ENCODE results near the gene NETO2. TPM values are rescaled to one million over a fixed set of nuclear protein-coding genes. Genes with fewer than 3 reads are reported as not detected.

NETO2 gene
- total RNA-seq, 1 experiment from 2014 or later: 28.6 TPM

DNA sequence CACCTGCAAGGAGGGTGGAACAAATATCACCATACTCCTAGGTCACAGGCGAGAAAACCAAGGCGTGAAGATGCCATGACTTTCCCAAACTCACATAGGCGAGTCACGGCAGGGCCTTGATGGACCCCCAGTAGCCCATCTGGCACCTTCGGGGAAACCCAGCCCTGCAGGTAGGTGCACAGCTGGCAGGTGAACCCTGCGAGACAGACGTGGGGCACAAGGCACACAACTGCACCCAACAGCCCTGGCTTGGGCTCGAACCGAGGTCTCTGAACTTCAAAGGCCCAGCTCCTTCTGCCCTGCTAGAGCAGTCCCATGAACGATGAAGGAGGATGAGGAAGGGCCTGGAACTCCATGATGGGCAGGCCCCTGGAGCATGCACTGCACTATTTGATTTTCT, 92.7 kb downstream of the NETO2 start:
- no peak overlapping the region for H2BK20ac ChIP-seq (ENCODE audit: low read depth, low read length, poor library complexity, severe bottlenecking)
- no peak overlapping the region for H3K27ac ChIP-seq (ENCODE audit: insufficient read length, low read depth, low read length)
- H3K23ac ChIP-seq (ENCODE audit: insufficient read length, low read depth, low read length): no peak overlapping the region
- H3K9me3 Mint-ChIP-seq: no peaks in the 10 kb centered on the region; a peak in 1 of 5 replicates
- no peaks in the 10 kb centered on the region for H3K9me3 ChIP-seq (ENCODE audit: control insufficient read depth, low read depth, low read length)
- no peaks in the 10 kb centered on the region for H3K79me2 ChIP-seq (ENCODE audit: insufficient read depth, low read length)
- no peak overlapping the region for H2BK120ac ChIP-seq (ENCODE audit: low read depth, low read length, poor library complexity, severe bottlenecking)
- H3K9ac ChIP-seq (ENCODE audit: extremely low read depth, insufficient read length, low read length): no peak overlapping the region
- no peak overlapping the region for H3K4me3 Mint-ChIP-seq
- no peak overlapping the region for H2BK5ac ChIP-seq (ENCODE audit: insufficient read length, low read length)
- H3K27ac Mint-ChIP-seq: no peak overlapping the region
- no peaks in the 10 kb centered on the region for H4K20me1 ChIP-seq (ENCODE audit: control insufficient read depth, insufficient read depth, insufficient read length)
- no peak overlapping the region; the same call in 1 of the 2 replicates for H3K14ac ChIP-seq (ENCODE audit: insufficient read depth, low read length)
- no peak overlapping the region for H3T11ph ChIP-seq (ENCODE audit: low read length)
- no peak overlapping the region for H3K4me2 ChIP-seq (ENCODE audit: insufficient read depth, insufficient read length, low read length)
- no peaks in the 10 kb centered on the region; the same call in 1 of the 2 replicates for H3K4me1 ChIP-seq (ENCODE audit: insufficient read depth, low read length)
- H3K4me1 Mint-ChIP-seq: peaks cover 6 to 10% of the 10 kb centered on the region in 2 experiments
- H2AFZ ChIP-seq (ENCODE audit: low read length): no peak overlapping the region
- H4K5ac ChIP-seq (ENCODE audit: insufficient read length, low read depth, low read length): no peak overlapping the region
- H2AK5ac ChIP-seq (ENCODE audit: insufficient read length, low read length): no peak overlapping the region
- no peaks in the 10 kb centered on the region for H3K23me2 ChIP-seq (ENCODE audit: insufficient read length, low read depth, low read length, poor library complexity, severe bottlenecking)
- no peaks in the 10 kb centered on the region for H3K79me1 ChIP-seq (ENCODE audit: insufficient read depth, low read depth, low read length, poor library complexity, severe bottlenecking)
- H3K18ac ChIP-seq (ENCODE audit: insufficient read length, low read depth, low read length): no peak overlapping the region
- no peaks in the 10 kb centered on the region for H3K27me3 ChIP-seq (ENCODE audit: insufficient read depth, low read length)
- TF ChIP-seq, protein P1, sequence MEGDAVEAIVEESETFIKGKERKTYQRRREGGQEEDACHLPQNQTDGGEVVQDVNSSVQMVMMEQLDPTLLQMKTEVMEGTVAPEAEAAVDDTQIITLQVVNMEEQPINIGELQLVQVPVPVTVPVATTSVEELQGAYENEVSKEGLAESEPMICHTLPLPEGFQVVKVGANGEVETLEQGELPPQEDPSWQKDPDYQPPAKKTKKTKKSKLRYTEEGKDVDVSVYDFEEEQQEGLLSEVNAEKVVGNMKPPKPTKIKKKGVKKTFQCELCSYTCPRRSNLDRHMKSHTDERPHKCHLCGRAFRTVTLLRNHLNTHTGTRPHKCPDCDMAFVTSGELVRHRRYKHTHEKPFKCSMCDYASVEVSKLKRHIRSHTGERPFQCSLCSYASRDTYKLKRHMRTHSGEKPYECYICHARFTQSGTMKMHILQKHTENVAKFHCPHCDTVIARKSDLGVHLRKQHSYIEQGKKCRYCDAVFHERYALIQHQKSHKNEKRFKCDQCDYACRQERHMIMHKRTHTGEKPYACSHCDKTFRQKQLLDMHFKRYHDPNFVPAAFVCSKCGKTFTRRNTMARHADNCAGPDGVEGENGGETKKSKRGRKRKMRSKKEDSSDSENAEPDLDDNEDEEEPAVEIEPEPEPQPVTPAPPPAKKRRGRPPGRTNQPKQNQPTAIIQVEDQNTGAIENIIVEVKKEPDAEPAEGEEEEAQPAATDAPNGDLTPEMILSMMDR (conservative IDR thresholded peaks at IDR 0.05): no peak
- no peak for DNase-seq
- WGBS (ENCODE audit: extremely low coverage, insufficient read length, low lambda C conversion rate): no CpG with 5 or more reads among the region's 10 CpGs
- H2BK15ac ChIP-seq (ENCODE audit: low read depth, low read length): no peak overlapping the region
- no peaks in the 10 kb centered on the region; the same call in none of the 2 replicates for H3K27me3 Mint-ChIP-seq (ENCODE audit: low read depth)
- no peaks in the 10 kb centered on the region for H3K36me3 Mint-ChIP-seq (ENCODE audit: insufficient read depth in 1 of 3, low read depth in 3 of 3)
- no peak overlapping the region for H4K91ac ChIP-seq (ENCODE audit: insufficient read length, low read depth, low read length)
- no peak overlapping the region for H2BK12ac ChIP-seq (ENCODE audit: insufficient read length, low read depth, low read length)
- H3K56ac ChIP-seq (ENCODE audit: insufficient read length, low read depth, low read length): no peak overlapping the region
- H3K4ac ChIP-seq (ENCODE audit: low read depth, low read length): no peak overlapping the region
- H4K8ac ChIP-seq (replicated peaks; ENCODE audit: insufficient read length, low read depth, low read length): no peak overlapping the region

All from H9 (cell line).